NCI-H2081 treated with DMSO at 0.1 percent for 48 hours (cell line): ENCODE measurements around the gene PTPN4.
"Not testable (repeated sequence)": the region's sequence is repeated elsewhere in the genome, so short reads cannot be mapped to it uniquely, and the experiment has no call there.

Experiments
- DNase-seq: peaks from one replicate; lab custom pipeline; 2025; lab: John Stamatoyannopoulos, UW

Gene PTPN4

GRCh38 chr2:119804409-119804808 lies 44.7 kb downstream of the PTPN4 start:
- DNase-seq: not testable (repeated sequence)

- no peak for DNase-seq
These were observed 48.9 kb downstream of the PTPN4 start for GRCh38 chr2:119808516-119809147.

GRCh38 chr2:119809339-119810048 lies 49.8 kb downstream of the PTPN4 start:
- DNase-seq: no peak

- no peak for DNase-seq
These were observed 50.4 kb downstream of the PTPN4 start for GRCh38 chr2:119810049-119810630.

- no peak for DNase-seq
These were observed 54.5 kb downstream of the PTPN4 start for GRCh38 chr2:119814216-119814615.

GRCh38 chr2:119818792-119819191 lies 59.1 kb downstream of the PTPN4 start:
- DNase-seq: no peak

GRCh38 chr2:119819846-119820245 lies 60.1 kb downstream of the PTPN4 start:
- no peak for DNase-seq

- no peak for DNase-seq
These were observed 60.6 kb downstream of the PTPN4 start for GRCh38 chr2:119820275-119820674.

GRCh38 chr2:119821266-119821665 lies 61.5 kb downstream of the PTPN4 start:
- no peak for DNase-seq

- DNase-seq: no peak
These were observed 64.1 kb downstream of the PTPN4 start for GRCh38 chr2:119823734-119824334.

- DNase-seq: no peak
These were observed 66.7 kb downstream of the PTPN4 start for GRCh38 chr2:119826370-119826961.

GRCh38 chr2:119827866-119828507 lies 68.3 kb downstream of the PTPN4 start:
- DNase-seq: no peak

- DNase-seq: no peak
These were observed 76.9 kb downstream of the PTPN4 start for GRCh38 chr2:119836455-119837142.

GRCh38 chr2:119837350-119837749 lies 77.6 kb downstream of the PTPN4 start:
- no peak for DNase-seq

GRCh38 chr2:119837759-119838158 lies 78.0 kb downstream of the PTPN4 start:
- DNase-seq: no peak

GRCh38 chr2:119838179-119838578 lies 78.5 kb downstream of the PTPN4 start:
- DNase-seq: no peak

- no peak for DNase-seq
These were observed 81.8 kb downstream of the PTPN4 start for GRCh38 chr2:119841550-119841949.

GRCh38 chr2:119846021-119846420 lies 86.3 kb downstream of the PTPN4 start:
- no peak for DNase-seq

GRCh38 chr2:119849838-119850565 lies 90.3 kb downstream of the PTPN4 start:
- no peak for DNase-seq

GRCh38 chr2:119852214-119852613 lies 92.5 kb downstream of the PTPN4 start:
- no peak for DNase-seq
